ENCODE results near the gene PADI1.

The PADI1 gene

GRCh38 chr1:17280894-17281293 is 76.0 kb downstream of the PADI1 start:
- Histone ChIP-seq H3K4me1 (ENCODE audit: control insufficient read depth in 2 of 2, insufficient read depth in 2 of 2, low read length in 2 of 2) (no peaks in the 10 kb centered on the region), H3K4me3 (ENCODE audit: low read length in 2 of 2) (no peak overlapping the region), H3K27ac (ENCODE audit: low read depth in 2 of 2, low read length in 2 of 2) (no peak overlapping the region), H3K9me3 (ENCODE audit: control insufficient read depth in 2 of 2, low read length in 2 of 2) (no peaks in the 10 kb centered on the region), H3K9ac (ENCODE audit: low read depth in 1 of 2, low read length in 2 of 2) (no peak overlapping the region), H3K36me3 (ENCODE audit: control insufficient read depth in 2 of 2, insufficient read depth in 2 of 2, low read length in 2 of 2) (no peaks in the 10 kb centered on the region), H3K27me3 (ENCODE audit: control insufficient read depth in 2 of 2, insufficient read depth in 2 of 2, low read length in 2 of 2) (peaks cover 2 to 4% of the 10 kb centered on the region in 2 donors)

- H3K4me3 ChIP-seq (ENCODE audit: low read length in 2 of 2) = no peak overlapping the region
- H3K9ac ChIP-seq (ENCODE audit: low read depth in 1 of 2, low read length in 2 of 2) = no peak overlapping the region
- H3K27ac ChIP-seq (ENCODE audit: low read depth in 2 of 2, low read length in 2 of 2) = no peak overlapping the region
- no peaks in the 10 kb centered on the region for H3K4me1 ChIP-seq (ENCODE audit: control insufficient read depth in 2 of 2, insufficient read depth in 2 of 2, low read length in 2 of 2)
- H3K9me3 ChIP-seq (ENCODE audit: control insufficient read depth in 2 of 2, low read length in 2 of 2) = no peaks in the 10 kb centered on the region
- H3K36me3 ChIP-seq (ENCODE audit: control insufficient read depth in 2 of 2, insufficient read depth in 2 of 2, low read length in 2 of 2) = no peaks in the 10 kb centered on the region
- H3K27me3 ChIP-seq (ENCODE audit: control insufficient read depth in 2 of 2, insufficient read depth in 2 of 2, low read length in 2 of 2) = peaks cover 0 to 4% of the 10 kb centered on the region in 2 donors
These were observed 76.8 kb downstream of the PADI1 start for GRCh38 chr1:17281775-17282181.

- H3K27me3 ChIP-seq (ENCODE audit: control insufficient read depth in 2 of 2, insufficient read depth in 2 of 2, low read length in 2 of 2) = peaks cover 0 to 4% of the 10 kb centered on the region in 2 donors
- no peaks in the 10 kb centered on the region for H3K4me1 ChIP-seq (ENCODE audit: control insufficient read depth in 2 of 2, insufficient read depth in 2 of 2, low read length in 2 of 2)
- H3K9me3 ChIP-seq (ENCODE audit: control insufficient read depth in 2 of 2, low read length in 2 of 2) = no peaks in the 10 kb centered on the region
- H3K27ac ChIP-seq (ENCODE audit: low read depth in 2 of 2, low read length in 2 of 2) = no peak overlapping the region
- H3K9ac ChIP-seq (ENCODE audit: low read depth in 1 of 2, low read length in 2 of 2) = no peak overlapping the region
- no peaks in the 10 kb centered on the region for H3K36me3 ChIP-seq (ENCODE audit: control insufficient read depth in 2 of 2, insufficient read depth in 2 of 2, low read length in 2 of 2)
- H3K4me3 ChIP-seq (ENCODE audit: low read length in 2 of 2) = no peak overlapping the region
These were observed 77.9 kb downstream of the PADI1 start for GRCh38 chr1:17282836-17283235.

- Histone ChIP-seq H3K4me3 (ENCODE audit: low read length in 2 of 2) (no peak overlapping the region), H3K4me1 (ENCODE audit: control insufficient read depth in 2 of 2, insufficient read depth in 2 of 2, low read length in 2 of 2) (no peaks in the 10 kb centered on the region), H3K9ac (ENCODE audit: low read depth in 1 of 2, low read length in 2 of 2) (no peak overlapping the region), H3K36me3 (ENCODE audit: control insufficient read depth in 2 of 2, insufficient read depth in 2 of 2, low read length in 2 of 2) (no peaks in the 10 kb centered on the region), H3K27ac (ENCODE audit: low read depth in 2 of 2, low read length in 2 of 2) (no peak overlapping the region), H3K27me3 (ENCODE audit: control insufficient read depth in 2 of 2, insufficient read depth in 2 of 2, low read length in 2 of 2) (peaks cover 0 to 6% of the 10 kb centered on the region in 2 donors), H3K9me3 (ENCODE audit: control insufficient read depth in 2 of 2, low read length in 2 of 2) (no peaks in the 10 kb centered on the region)
These were observed 81.7 kb downstream of the PADI1 start for GRCh38 chr1:17286646-17287045.

GRCh38 chr1:17287130-17287776 is 82.3 kb downstream of the PADI1 start:
- Histone ChIP-seq H3K9ac (ENCODE audit: low read depth in 1 of 2, low read length in 2 of 2) (no peak overlapping the region), H3K4me3 (ENCODE audit: low read length in 2 of 2) (no peak overlapping the region), H3K27me3 (ENCODE audit: control insufficient read depth in 2 of 2, insufficient read depth in 2 of 2, low read length in 2 of 2) (peaks cover 0 to 6% of the 10 kb centered on the region in 2 donors), H3K36me3 (ENCODE audit: control insufficient read depth in 2 of 2, insufficient read depth in 2 of 2, low read length in 2 of 2) (no peaks in the 10 kb centered on the region), H3K9me3 (ENCODE audit: control insufficient read depth in 2 of 2, low read length in 2 of 2) (no peaks in the 10 kb centered on the region), H3K27ac (ENCODE audit: low read depth in 2 of 2, low read length in 2 of 2) (no peak overlapping the region), H3K4me1 (ENCODE audit: control insufficient read depth in 2 of 2, insufficient read depth in 2 of 2, low read length in 2 of 2) (no peaks in the 10 kb centered on the region)

DNA sequence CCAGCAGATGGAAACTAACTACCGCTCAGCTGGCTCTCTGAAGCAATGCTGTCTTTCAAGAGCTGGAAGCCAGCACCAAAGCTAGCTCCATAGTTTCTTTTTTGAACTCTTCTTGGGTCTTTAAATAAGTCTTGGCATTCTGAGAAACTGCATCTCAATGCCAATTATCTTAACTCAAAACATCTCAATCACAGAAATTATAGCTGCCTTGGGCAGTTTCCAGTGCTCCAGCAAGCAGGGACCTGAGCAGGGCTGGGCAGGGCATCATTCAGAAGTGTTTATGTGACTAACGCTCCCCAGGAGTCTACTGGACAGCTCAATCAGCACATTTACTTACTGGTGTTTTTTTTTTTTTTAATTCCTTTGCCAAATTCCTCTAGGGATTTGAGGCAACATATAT is 84.8 kb downstream of the PADI1 start:
- H3K9me3 ChIP-seq (ENCODE audit: control insufficient read depth in 2 of 2, low read length in 2 of 2) = no peaks in the 10 kb centered on the region
- H3K9ac ChIP-seq (ENCODE audit: low read depth in 1 of 2, low read length in 2 of 2) = no peak overlapping the region
- no peak overlapping the region for H3K27ac ChIP-seq (ENCODE audit: low read depth in 2 of 2, low read length in 2 of 2)
- H3K4me1 ChIP-seq (ENCODE audit: control insufficient read depth in 2 of 2, insufficient read depth in 2 of 2, low read length in 2 of 2) = no peaks in the 10 kb centered on the region
- no peak overlapping the region for H3K4me3 ChIP-seq (ENCODE audit: low read length in 2 of 2)
- no peaks in the 10 kb centered on the region for H3K36me3 ChIP-seq (ENCODE audit: control insufficient read depth in 2 of 2, insufficient read depth in 2 of 2, low read length in 2 of 2)
- peaks cover 4 to 6% of the 10 kb centered on the region in 2 donors for H3K27me3 ChIP-seq (ENCODE audit: control insufficient read depth in 2 of 2, insufficient read depth in 2 of 2, low read length in 2 of 2)

- H3K4me3 ChIP-seq (ENCODE audit: low read length in 2 of 2) = no peak overlapping the region
These were observed 85.6 kb downstream of the PADI1 start for GRCh38 chr1:17290553-17290952.

DNA sequence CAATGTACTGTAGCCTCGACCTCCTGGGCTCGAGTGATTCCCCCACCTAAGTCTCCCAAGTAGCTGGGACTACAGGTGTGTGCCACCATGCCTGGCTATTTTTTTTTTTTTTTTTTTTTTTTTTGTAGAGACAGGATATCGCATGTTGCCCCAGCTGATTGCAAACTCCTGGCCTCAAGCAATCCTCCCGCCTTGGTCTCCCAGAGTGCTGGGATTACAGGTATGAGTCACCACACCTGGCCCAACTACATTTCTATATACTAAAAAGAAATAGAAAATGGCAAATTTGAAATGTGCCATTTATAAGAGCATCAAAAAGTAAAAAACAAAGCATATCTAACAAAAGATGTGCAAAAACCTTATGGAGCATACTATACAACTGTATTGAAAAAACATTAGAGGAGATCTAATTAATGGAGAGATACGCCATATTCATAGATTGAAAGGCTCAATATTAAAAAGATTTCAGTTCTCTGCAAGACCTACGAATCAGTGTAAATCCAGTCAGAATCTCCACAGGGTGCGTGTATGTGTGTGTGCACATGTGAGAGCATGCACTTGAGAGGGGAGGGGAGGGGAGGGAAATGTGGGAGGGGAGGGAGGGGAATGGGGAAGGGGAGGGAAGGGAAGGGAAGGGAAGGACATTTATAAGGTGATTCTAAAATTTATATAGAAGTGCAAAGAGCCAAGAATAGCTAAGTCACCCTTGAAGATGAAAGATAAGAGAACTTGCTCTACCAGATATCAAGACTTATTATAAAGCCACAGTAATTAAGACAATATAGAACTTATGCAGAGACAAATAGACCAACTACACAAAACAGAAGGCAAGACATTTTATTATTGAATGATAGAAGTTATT is 87.6 kb downstream of the PADI1 start:
- Histone ChIP-seq H3K27me3 (ENCODE audit: control insufficient read depth in 2 of 2, insufficient read depth in 2 of 2, low read length in 2 of 2) (peaks cover 4 to 6% of the 10 kb centered on the region in 2 donors), H3K4me1 (ENCODE audit: control insufficient read depth in 2 of 2, insufficient read depth in 2 of 2, low read length in 2 of 2) (no peaks in the 10 kb centered on the region), H3K36me3 (ENCODE audit: control insufficient read depth in 2 of 2, insufficient read depth in 2 of 2, low read length in 2 of 2) (no peaks in the 10 kb centered on the region), H3K9ac (ENCODE audit: low read depth in 1 of 2, low read length in 2 of 2) (no peak overlapping the region), H3K27ac (ENCODE audit: low read depth in 2 of 2, low read length in 2 of 2) (no peak overlapping the region), H3K4me3 (ENCODE audit: low read length in 2 of 2) (no peak overlapping the region), H3K9me3 (ENCODE audit: control insufficient read depth in 2 of 2, low read length in 2 of 2) (no peaks in the 10 kb centered on the region)

More at GRCh38 chr1:17290553-17290952, 85.6 kb downstream of the PADI1 start:
- Histone ChIP-seq H3K36me3 (ENCODE audit: control insufficient read depth in 2 of 2, insufficient read depth in 2 of 2, low read length in 2 of 2) (no peaks in the 10 kb centered on the region), H3K27me3 (ENCODE audit: control insufficient read depth in 2 of 2, insufficient read depth in 2 of 2, low read length in 2 of 2) (peaks cover 4 to 6% of the 10 kb centered on the region in 2 donors), H3K4me1 (ENCODE audit: control insufficient read depth in 2 of 2, insufficient read depth in 2 of 2, low read length in 2 of 2) (no peaks in the 10 kb centered on the region), H3K9me3 (ENCODE audit: control insufficient read depth in 2 of 2, low read length in 2 of 2) (no peaks in the 10 kb centered on the region), H3K9ac (ENCODE audit: low read depth in 1 of 2, low read length in 2 of 2) (no peak overlapping the region), H3K27ac (ENCODE audit: low read depth in 2 of 2, low read length in 2 of 2) (no peak overlapping the region)

GRCh38 chr1:17293681-17294425 is 88.9 kb downstream of the PADI1 start:
- peaks cover 4 to 6% of the 10 kb centered on the region in 2 donors for H3K27me3 ChIP-seq (ENCODE audit: control insufficient read depth in 2 of 2, insufficient read depth in 2 of 2, low read length in 2 of 2)
- no peak overlapping the region for H3K4me3 ChIP-seq (ENCODE audit: low read length in 2 of 2)
- no peak overlapping the region for H3K9ac ChIP-seq (ENCODE audit: low read depth in 1 of 2, low read length in 2 of 2)
- H3K36me3 ChIP-seq (ENCODE audit: control insufficient read depth in 2 of 2, insufficient read depth in 2 of 2, low read length in 2 of 2) = no peaks in the 10 kb centered on the region
- no peaks in the 10 kb centered on the region for H3K4me1 ChIP-seq (ENCODE audit: control insufficient read depth in 2 of 2, insufficient read depth in 2 of 2, low read length in 2 of 2)
- H3K27ac ChIP-seq (ENCODE audit: low read depth in 2 of 2, low read length in 2 of 2) = no peak overlapping the region
- H3K9me3 ChIP-seq (ENCODE audit: control insufficient read depth in 2 of 2, low read length in 2 of 2) = no peaks in the 10 kb centered on the region

- no peak overlapping the region for H3K4me3 ChIP-seq (ENCODE audit: low read length in 2 of 2)
- H3K4me1 ChIP-seq (ENCODE audit: control insufficient read depth in 2 of 2, insufficient read depth in 2 of 2, low read length in 2 of 2) = no peaks in the 10 kb centered on the region
- H3K9me3 ChIP-seq (ENCODE audit: control insufficient read depth in 2 of 2, low read length in 2 of 2) = no peaks in the 10 kb centered on the region
- no peak overlapping the region for H3K27ac ChIP-seq (ENCODE audit: low read depth in 2 of 2, low read length in 2 of 2)
- H3K9ac ChIP-seq (ENCODE audit: low read depth in 1 of 2, low read length in 2 of 2) = no peak overlapping the region
- peaks cover 4% of the 10 kb centered on the region in 2 donors for H3K27me3 ChIP-seq (ENCODE audit: control insufficient read depth in 2 of 2, insufficient read depth in 2 of 2, low read length in 2 of 2)
- no peaks in the 10 kb centered on the region for H3K36me3 ChIP-seq (ENCODE audit: control insufficient read depth in 2 of 2, insufficient read depth in 2 of 2, low read length in 2 of 2)
These were observed 90.4 kb downstream of the PADI1 start for GRCh38 chr1:17295292-17295691.
